K562 (cell line): Measurements from ENCODE around the gene MINDY4. TPM values are rescaled to one million over a fixed set of nuclear protein-coding genes. Genes with fewer than 3 reads are reported as not detected.

Source experiments
- ATAC-seq: fragments of 200-7000 bp; cut with Tn5 transposase; 3 replicates; pipeline ENCODE4 v1.9.1; 2020; ENCODE audit warnings: moderate library complexity
- BruUV-seq: library from RNA; stranded (reverse); fragments of 400-500 nt; replicated peaks from 2 replicates; lab custom pipeline; 2021; lab: Mats Ljungman, UMichigan
- CTCF ChIA-PET: fragments of 300-600 bp; formaldehyde crosslinking; extraction: SDS; loops from one replicate; lab custom pipeline; 2021; ENCODE audit warnings: low intra/inter-chr PET ratio; lab: Yijun Ruan, JAX
- POLR2A ChIA-PET: fragments of 300-600, 350-650 bp; sonication (Branson Sonifier 250); formaldehyde crosslinking; extraction: SDS; loops from one replicate; lab custom pipeline; 2021; ENCODE audit warnings: antibody characterized with exemption, inconsistent platforms; lab: Yijun Ruan, JAX
- DNase-seq, 4 experiments: peaks; one replicate each; pipeline versions ENCODE4 v3.0.0 to v3.0.0-alpha.2; 2011 to 2018; ENCODE audit warnings: low spot score in 3 of 4, mixed read lengths in 3 of 4; ENCODE audit errors: extremely low read depth in 1 of 4
- FAIRE-seq: peaks from 2 replicates; lab custom pipeline; 2011; peaks lifted over from hg19 to GRCh38; lab: Jason Lieb, UNC
- H2AFZ ChIP-seq: 2 replicates; pipeline ENCODE4 v1.6.0; 2011; ENCODE audit warnings: low read depth, low read length, control low read depth, inconsistent platforms
- H3K27ac ChIP-seq: fragments of 200-600 bp; 3 replicates; pipeline ENCODE4 v1.8.0; 2011; ENCODE audit warnings: low read depth, mild to moderate bottlenecking, control low read depth, inconsistent platforms, low read length, moderate library complexity, mixed read lengths; ENCODE audit errors: extremely low read depth
- H3K27me3 ChIP-seq, 2 experiments: fragments of 300-600 bp in 1 of 2; 2 replicates in 1 of 2; 3 replicates in 1 of 2; pipeline versions ENCODE4 v1.6.0 to v1.8.0; 2011; ENCODE audit warnings: inconsistent platforms in 2 of 2, low read length in 2 of 2, mild to moderate bottlenecking in 1 of 2, mixed read lengths in 1 of 2, moderate library complexity in 1 of 2; ENCODE audit not compliant: control insufficient read depth in 2 of 2, insufficient read depth in 2 of 2
- H3K36me3 ChIP-seq: fragments of 300-600 bp; 3 replicates; pipeline ENCODE4 v1.8.0; 2011; ENCODE audit warnings: mild to moderate bottlenecking, low read length, inconsistent platforms; ENCODE audit not compliant: control insufficient read depth, insufficient read depth
- H3K4me1 ChIP-seq, 2 experiments: fragments of 200-600 bp in 1 of 2; replicated peaks in 1 of 2; 2 replicates in 1 of 2; 3 replicates in 1 of 2; pipeline versions ENCODE4 v1.5.1 to v1.8.0; 2011; ENCODE audit warnings: inconsistent platforms in 2 of 2, low read length in 2 of 2, mild to moderate bottlenecking in 1 of 2, mixed read lengths in 1 of 2, moderate library complexity in 1 of 2; ENCODE audit not compliant: control insufficient read depth in 2 of 2, insufficient read depth in 2 of 2
- H3K4me2 ChIP-seq: 2 replicates; pipeline ENCODE4 v1.6.1; 2011; ENCODE audit warnings: low read length, control low read depth, inconsistent platforms, mixed read lengths; ENCODE audit not compliant: insufficient read depth
- H3K4me3 ChIP-seq: fragments of 200-600 bp; sonication (generic), shearing (Covaris generic); 2 replicates; pipeline ENCODE4 v1.5.1; 2016; ENCODE audit warnings: control low read depth, inconsistent platforms
- H3K79me2 ChIP-seq: fragments of 200-600 bp; 3 replicates; pipeline ENCODE4 v1.8.0; 2011; ENCODE audit warnings: low read length, inconsistent platforms; ENCODE audit not compliant: control insufficient read depth, insufficient read depth
- H3K9ac ChIP-seq, 2 experiments: 2 replicates each; pipeline versions ENCODE4 v1.6.0 to v1.6.1; 2011; ENCODE audit warnings: low read depth in 2 of 2, low read length in 2 of 2, control low read depth in 1 of 2, inconsistent platforms in 1 of 2, mild to moderate bottlenecking in 1 of 2, mixed read lengths in 1 of 2; ENCODE audit not compliant: insufficient read depth in 1 of 2
- H3K9me1 ChIP-seq: one replicate; pipeline ENCODE4 v1.6.0; 2011; ENCODE audit warnings: inconsistent platforms, mild to moderate bottlenecking, low read length, moderate library complexity; ENCODE audit not compliant: control insufficient read depth, insufficient read depth
- H3K9me3 ChIP-seq: replicated peaks from 2 replicates; pipeline ENCODE4 v1.5.1; 2011; ENCODE audit warnings: low read depth, low read length, inconsistent platforms; ENCODE audit not compliant: control insufficient read depth, insufficient read depth
- H4K20me1 ChIP-seq: replicated peaks from 2 replicates; pipeline ENCODE4 v1.6.1; 2011; ENCODE audit warnings: low read length, inconsistent platforms, mixed read lengths; ENCODE audit not compliant: control insufficient read depth, insufficient read depth
- ARID2 ChIP-seq: fragments of 450-650 bp; IDR thresholded peaks from 2 replicates; pipeline ENCODE4 v1.6.1; 2017; ENCODE audit warnings: antibody characterized with exemption, mild to moderate bottlenecking
- CC2D1A ChIP-seq: fragments of 450-650 bp; IDR thresholded peaks from 2 replicates; pipeline ENCODE4 v1.6.1; 2017; ENCODE audit warnings: mild to moderate bottlenecking
- DPF2 ChIP-seq: fragments of 450-650 bp; IDR thresholded peaks from 2 replicates; pipeline ENCODE4 v1.6.1; 2016
- ETS2 ChIP-seq: IDR thresholded peaks from 2 replicates; pipeline ENCODE4 v1.6.1; 2016; ENCODE audit warnings: borderline replicate concordance, missing genetic modification characterization, mild to moderate bottlenecking, moderate library complexity, missing compliant biosample characterization; ENCODE audit not compliant: poor library complexity, severe bottlenecking
- HDAC1 ChIP-seq, 2 experiments: fragments of 450-650 bp; IDR thresholded peaks; 2 replicates each; pipeline ENCODE4 v1.6.1; 2016 to 2017; ENCODE audit warnings: inconsistent platforms in 1 of 2, mild to moderate bottlenecking in 1 of 2, moderate library complexity in 1 of 2
- KAT7 ChIP-seq: sonication (generic); formaldehyde crosslinking; IDR thresholded peaks from 2 replicates; pipeline ENCODE4 v1.8.0; 2022; ENCODE audit warnings: missing genetic modification reagents, mild to moderate bottlenecking, borderline replicate concordance
- NCOR1 ChIP-seq: fragments of 450-650 bp; IDR thresholded peaks from 2 replicates; pipeline ENCODE4 v1.6.1; 2016; ENCODE audit warnings: mild to moderate bottlenecking, moderate library complexity
- TRIM24 ChIP-seq, 2 experiments: fragments of 450-650 bp; IDR thresholded peaks; 2 replicates each; pipeline ENCODE4 v1.6.1; 2016
- ZNF3 ChIP-seq: fragments of 250-450 bp; sonication (Bioruptor Pico); IDR thresholded peaks from 2 replicates; pipeline ENCODE4 v1.5.0; 2021; ENCODE audit warnings: mild to moderate bottlenecking, moderate library complexity
- ZNF507 ChIP-seq: conservative IDR thresholded peaks from 2 replicates; pipeline ENCODE4 v1.6.1; 2017; ENCODE audit warnings: missing genetic modification characterization, missing compliant biosample characterization
- in situ Hi-C: fragments of 300-500 bp; cut with MboI; formaldehyde crosslinking; loops from 4 replicates; pipeline ENCODE4 v1.15.0; 2018; ENCODE audit warnings: inconsistent platforms, mixed read lengths
- intact Hi-C: fragments of 100-400 bp; cut with micrococcal nuclease; formaldehyde crosslinking; loops from 2 replicates; pipeline ENCODE4 v1.14.2; 2022
- polyA plus RNA-seq, 8 experiments: library from polyadenylated mRNA; depleted of rRNA in 4 of 8; stranded (reverse) in 5 of 8; unstranded in 3 of 8; fragments of >200 nt; fragmentation: Nextera tagmentation in 2 of 8; fragmentation: Illumina TruSeq in 1 of 8; extraction: Ambion mirVana in 2 of 8; extraction: Trizol in 1 of 8; gene quantifications; 2 replicates each; pipeline versions ENCODE4 v1.2.1 to v1.2.3, GENCODE V29; 2011 to 2014; ENCODE audit warnings: inconsistent platforms in 1 of 8, missing spikeins in 1 of 8
- total RNA-seq, 7 experiments: library from RNA; depleted of rRNA in 6 of 7; stranded (reverse); fragments of >200 nt in 6 of 7; fragmentation: Illumina TruSeq in 2 of 7; extraction: Trizol in 2 of 7; gene quantifications; 2 replicates each; pipeline versions ENCODE4 v1.2.1 to v1.2.3, GENCODE V29; 2011 to 2021; ENCODE audit warnings: low replicate concordance in 1 of 7

Gene MINDY4
- total and polyA plus RNA-seq, 9 of the 15 experiments (the other 6 are each of a cell fraction or from before 2014, with no cell fraction given), result 2.1 to 16.7 (median 11.0) TPM

GRCh38 chr7:30722671-30723070, 48.5 kb upstream of the MINDY4 start:
- no peaks in the 10 kb centered on the region for H3K9me3 ChIP-seq
- in situ Hi-C loops, result no loop called here
- ChIA-PET CTCF (no interaction called here), POLR2A (interaction anchor here (0.8 kb wide), 1 partner anchor 45 kb away, joined by 3 read pairs; no protein-coding TSS in a partner anchor)
- DNase-seq (no peak), ATAC-seq (no peak)
- H3K27me3 ChIP-seq, result peaks cover 9 to 36% of the 10 kb centered on the region in 2 experiments; a peak in 3 of 5 replicates
- H3K4me2 ChIP-seq, result no peak overlapping the region
- no peaks in the 10 kb centered on the region for H3K36me3 ChIP-seq
- no peak overlapping the region for H3K4me3 ChIP-seq
- no peak for TF ChIP-seq ARID2
- TF ChIP-seq CC2D1A, result no peak
- TF ChIP-seq TRIM24 (IDR thresholded peaks at IDR 0.05), result no peak
- no peak for TF ChIP-seq HDAC1 (IDR thresholded peaks at IDR 0.05)
- TF ChIP-seq KAT7 (CRISPR knock-in tag), result no peak
- TF ChIP-seq DPF2, result no peak
- no peak for TF ChIP-seq NCOR1
- TF ChIP-seq ZNF3 (CRISPR knock-in tag), result no peak
- no peak for TF ChIP-seq ZNF507 (tag)
- no peak for TF ChIP-seq ETS2 (tag)
- TF ChIP-seq, all 486 proteins: peak for 0
- Histone ChIP-seq H3K27ac (no peak overlapping the region), H3K4me1 (peaks cover 0 to 5% of the 10 kb centered on the region in 2 experiments; a peak in 1 of 5 replicates), H3K79me2 (no peaks in the 10 kb centered on the region), H4K20me1 (no peaks in the 10 kb centered on the region), H3K9me1 (no peaks in the 10 kb centered on the region), H2AFZ (no peak overlapping the region), H3K9ac (no peak overlapping the region)
- intact Hi-C loops, result no loop called here
- BruUV-seq, result no TSS peak
- no peak for FAIRE-seq
